ENCODE results near the gene DTX1.

The DTX1 gene

GRCh38 chr12:113075137-113075683 lies 18.7 kb downstream of the DTX1 start:
- CTCF ChIA-PET, result interaction anchor here (0.6 kb wide), 1 partner anchor 172 kb away, joined by 3 read pairs; no protein-coding TSS in a partner anchor
- H3K4me1 ChIP-seq (ENCODE audit: control insufficient read depth, insufficient read depth, low read length), result 0 out of 2 replicates have a peak, but pooled peaks cover 2% of the 10 kb centered on the region
- TF ChIP-seq SCRT2 (tag by site-specific recombination; IDR thresholded peaks at IDR 0.05) (no peak), ZNF239 (tag by site-specific recombination; IDR thresholded peaks at IDR 0.05) (peak; percentile 96)
- POLR2A ChIA-PET, result no interaction called here
- no peaks in the 10 kb centered on the region for H3K9me3 ChIP-seq (ENCODE audit: control insufficient read depth, insufficient read depth, low read depth, low read length)
- no peaks in the 10 kb centered on the region for H3K36me3 ChIP-seq (ENCODE audit: control insufficient read depth in 2 of 2, insufficient read depth in 1 of 2, low read length in 2 of 2)
- no peak overlapping the region for H3K27ac ChIP-seq (ENCODE audit: extremely low read depth, low read depth, low read length)
- no peak overlapping the region for H3K4me3 ChIP-seq (ENCODE audit: low read depth, low read length)

DNA sequence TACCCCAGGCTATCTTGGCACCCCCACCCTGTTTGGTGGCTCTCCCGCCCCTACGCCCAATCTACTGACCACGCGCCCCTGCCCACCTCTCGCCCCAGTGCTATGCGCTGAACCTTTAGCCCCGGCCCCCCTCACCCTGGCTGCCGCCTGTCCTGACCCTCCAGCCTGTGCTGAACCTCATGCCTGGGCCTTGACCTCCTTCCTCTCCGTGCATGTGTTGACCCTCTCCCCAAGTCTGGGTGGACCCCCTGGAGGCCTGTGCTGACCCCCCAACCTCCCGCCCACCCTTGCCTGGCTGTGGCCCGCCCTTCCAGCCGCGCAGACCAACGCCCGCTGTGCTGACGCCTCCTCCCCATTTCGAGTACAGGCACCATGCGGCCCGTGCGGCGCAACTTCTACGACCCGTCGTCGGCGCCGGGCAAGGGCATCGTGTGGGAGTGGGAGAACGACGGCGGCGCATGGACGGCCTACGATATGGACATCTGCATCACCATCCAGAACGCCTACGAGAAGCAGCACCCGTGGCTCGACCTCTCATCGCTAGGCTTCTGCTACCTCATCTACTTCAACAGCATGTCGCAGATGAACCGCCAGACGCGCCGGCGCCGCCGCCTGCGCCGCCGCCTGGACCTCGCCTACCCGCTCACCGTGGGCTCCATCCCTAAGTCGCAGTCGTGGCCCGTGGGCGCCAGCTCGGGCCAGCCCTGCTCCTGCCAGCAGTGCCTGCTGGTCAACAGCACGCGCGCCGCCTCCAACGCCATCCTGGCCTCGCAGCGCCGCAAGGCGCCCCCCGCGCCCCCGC lies 20.7 kb downstream of the DTX1 start:
- H3K27ac ChIP-seq (ENCODE audit: extremely low read depth, low read depth, low read length), result no peak overlapping the region
- CTCF ChIA-PET, result no interaction called here

DNA sequence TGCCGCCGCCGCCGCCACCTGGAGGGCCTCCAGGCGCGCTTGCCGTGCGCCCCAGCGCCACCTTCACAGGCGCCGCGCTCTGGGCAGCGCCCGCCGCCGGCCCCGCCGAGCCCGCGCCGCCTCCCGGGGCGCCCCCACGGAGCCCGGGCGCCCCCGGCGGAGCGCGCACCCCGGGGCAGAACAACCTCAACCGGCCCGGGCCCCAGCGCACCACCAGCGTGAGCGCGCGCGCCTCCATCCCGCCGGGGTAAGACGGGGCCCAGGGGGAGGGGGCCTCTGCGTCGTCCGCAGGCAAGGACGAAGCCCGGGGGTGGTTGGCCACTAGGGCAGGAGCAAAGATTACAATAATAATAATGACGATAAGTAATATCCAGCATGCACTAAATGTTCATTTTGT lies 21.3 kb downstream of the DTX1 start:
- TF ChIP-seq REST (tag by site-specific recombination; IDR thresholded peaks at IDR 0.05), result no peak
- TF ChIP-seq ZBTB26 (tag by site-specific recombination; optimal IDR thresholded peaks at IDR 0.05), result no peak
- TF ChIP-seq ELK4 (IDR thresholded peaks at IDR 0.05; ENCODE audit: borderline replicate concordance, low read depth, low read length), result no peak
- TF ChIP-seq SALL2 (tag by site-specific recombination; IDR thresholded peaks at IDR 0.05; ENCODE audit: borderline replicate concordance), result no peak
- TF ChIP-seq, protein P1, sequence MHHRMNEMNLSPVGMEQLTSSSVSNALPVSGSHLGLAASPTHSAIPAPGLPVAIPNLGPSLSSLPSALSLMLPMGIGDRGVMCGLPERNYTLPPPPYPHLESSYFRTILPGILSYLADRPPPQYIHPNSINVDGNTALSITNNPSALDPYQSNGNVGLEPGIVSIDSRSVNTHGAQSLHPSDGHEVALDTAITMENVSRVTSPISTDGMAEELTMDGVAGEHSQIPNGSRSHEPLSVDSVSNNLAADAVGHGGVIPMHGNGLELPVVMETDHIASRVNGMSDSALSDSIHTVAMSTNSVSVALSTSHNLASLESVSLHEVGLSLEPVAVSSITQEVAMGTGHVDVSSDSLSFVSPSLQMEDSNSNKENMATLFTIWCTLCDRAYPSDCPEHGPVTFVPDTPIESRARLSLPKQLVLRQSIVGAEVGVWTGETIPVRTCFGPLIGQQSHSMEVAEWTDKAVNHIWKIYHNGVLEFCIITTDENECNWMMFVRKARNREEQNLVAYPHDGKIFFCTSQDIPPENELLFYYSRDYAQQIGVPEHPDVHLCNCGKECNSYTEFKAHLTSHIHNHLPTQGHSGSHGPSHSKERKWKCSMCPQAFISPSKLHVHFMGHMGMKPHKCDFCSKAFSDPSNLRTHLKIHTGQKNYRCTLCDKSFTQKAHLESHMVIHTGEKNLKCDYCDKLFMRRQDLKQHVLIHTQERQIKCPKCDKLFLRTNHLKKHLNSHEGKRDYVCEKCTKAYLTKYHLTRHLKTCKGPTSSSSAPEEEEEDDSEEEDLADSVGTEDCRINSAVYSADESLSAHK (tag by site-specific recombination; IDR thresholded peaks at IDR 0.05), result no peak
- no peak for TF ChIP-seq ZNF558 (tag by site-specific recombination; IDR thresholded peaks at IDR 0.05)
- no peak for TF ChIP-seq ZNF133 (tag by site-specific recombination; IDR thresholded peaks at IDR 0.05)
- TF ChIP-seq ZNF571 (tag by site-specific recombination; IDR thresholded peaks at IDR 0.05), result no peak
- TF ChIP-seq, protein P2, sequence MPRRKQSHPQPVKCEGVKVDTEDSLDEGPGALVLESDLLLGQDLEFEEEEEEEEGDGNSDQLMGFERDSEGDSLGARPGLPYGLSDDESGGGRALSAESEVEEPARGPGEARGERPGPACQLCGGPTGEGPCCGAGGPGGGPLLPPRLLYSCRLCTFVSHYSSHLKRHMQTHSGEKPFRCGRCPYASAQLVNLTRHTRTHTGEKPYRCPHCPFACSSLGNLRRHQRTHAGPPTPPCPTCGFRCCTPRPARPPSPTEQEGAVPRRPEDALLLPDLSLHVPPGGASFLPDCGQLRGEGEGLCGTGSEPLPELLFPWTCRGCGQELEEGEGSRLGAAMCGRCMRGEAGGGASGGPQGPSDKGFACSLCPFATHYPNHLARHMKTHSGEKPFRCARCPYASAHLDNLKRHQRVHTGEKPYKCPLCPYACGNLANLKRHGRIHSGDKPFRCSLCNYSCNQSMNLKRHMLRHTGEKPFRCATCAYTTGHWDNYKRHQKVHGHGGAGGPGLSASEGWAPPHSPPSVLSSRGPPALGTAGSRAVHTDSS (tag by site-specific recombination; IDR thresholded peaks at IDR 0.05), result no peak
- TF ChIP-seq ZNF707 (tag by site-specific recombination; IDR thresholded peaks at IDR 0.05), result no peak
- TF ChIP-seq, protein P3, sequence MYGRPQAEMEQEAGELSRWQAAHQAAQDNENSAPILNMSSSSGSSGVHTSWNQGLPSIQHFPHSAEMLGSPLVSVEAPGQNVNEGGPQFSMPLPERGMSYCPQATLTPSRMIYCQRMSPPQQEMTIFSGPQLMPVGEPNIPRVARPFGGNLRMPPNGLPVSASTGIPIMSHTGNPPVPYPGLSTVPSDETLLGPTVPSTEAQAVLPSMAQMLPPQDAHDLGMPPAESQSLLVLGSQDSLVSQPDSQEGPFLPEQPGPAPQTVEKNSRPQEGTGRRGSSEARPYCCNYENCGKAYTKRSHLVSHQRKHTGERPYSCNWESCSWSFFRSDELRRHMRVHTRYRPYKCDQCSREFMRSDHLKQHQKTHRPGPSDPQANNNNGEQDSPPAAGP (tag by site-specific recombination; IDR thresholded peaks at IDR 0.05), result no peak
- no peak for TF ChIP-seq ZNF37A (tag by site-specific recombination; IDR thresholded peaks at IDR 0.05)
- TF ChIP-seq ZNF670 (tag by site-specific recombination; IDR thresholded peaks at IDR 0.05; ENCODE audit: low read depth), result no peak
- no peak for TF ChIP-seq GFI1B (tag by site-specific recombination; IDR thresholded peaks at IDR 0.05)
- TF ChIP-seq HOXD13 (CRISPR knock-in tag; IDR thresholded peaks at IDR 0.05; ENCODE audit: borderline replicate concordance), result no peak
- CTCF ChIA-PET, result no interaction called here
- no peaks in the 10 kb centered on the region for H3K36me3 ChIP-seq (ENCODE audit: control insufficient read depth in 2 of 2, insufficient read depth in 1 of 2, low read length in 2 of 2)
- H3K27ac ChIP-seq (ENCODE audit: extremely low read depth, low read depth, low read length), result no peak overlapping the region
- no peaks in the 10 kb centered on the region for H3K9me3 ChIP-seq (ENCODE audit: control insufficient read depth, insufficient read depth, low read depth, low read length)
- POLR2A ChIA-PET, result no interaction called here
- no peaks in the 10 kb centered on the region for H3K4me1 ChIP-seq (ENCODE audit: control insufficient read depth, insufficient read depth, low read length)
- H3K4me3 ChIP-seq (ENCODE audit: low read depth, low read length), result no peak overlapping the region

More for the DNA sequence above, 20.7 kb downstream of the DTX1 start:
- POLR2A ChIA-PET, result no interaction called here
- H3K36me3 ChIP-seq (ENCODE audit: control insufficient read depth in 2 of 2, insufficient read depth in 1 of 2, low read length in 2 of 2), result no peaks in the 10 kb centered on the region
- no peak overlapping the region for H3K4me3 ChIP-seq (ENCODE audit: low read depth, low read length)
- TF ChIP-seq ZNF121 (tag by site-specific recombination; IDR thresholded peaks at IDR 0.05), result no peak
- no peaks in the 10 kb centered on the region for H3K9me3 ChIP-seq (ENCODE audit: control insufficient read depth, insufficient read depth, low read depth, low read length)
- no peaks in the 10 kb centered on the region for H3K4me1 ChIP-seq (ENCODE audit: control insufficient read depth, insufficient read depth, low read length)

All from HEK293 (cell line).